ENCODE results near the gene DNAJC10. TPM values are rescaled to one million over a fixed set of nuclear protein-coding genes. Genes with fewer than 3 reads are reported as not detected.
"Not testable (repeated sequence)": the region's sequence is repeated elsewhere in the genome, so short reads cannot be mapped to it uniquely, and the experiment has no call there.

DNAJC10 gene
- total RNA-seq, 1 donor from 2014 or later, result 26.0 TPM

- Histone ChIP-seq H3K4me1 (no peaks in the 10 kb centered on the region), H3K4me3 (no peak overlapping the region), H3K9me3 (no peaks in the 10 kb centered on the region), H3K27me3 (no peaks in the 10 kb centered on the region), H3K36me3 (peaks cover 20 to 35% of the 10 kb centered on the region in 2 donors), H3K27ac (no peak overlapping the region)
- TF ChIP-seq, protein P1, sequence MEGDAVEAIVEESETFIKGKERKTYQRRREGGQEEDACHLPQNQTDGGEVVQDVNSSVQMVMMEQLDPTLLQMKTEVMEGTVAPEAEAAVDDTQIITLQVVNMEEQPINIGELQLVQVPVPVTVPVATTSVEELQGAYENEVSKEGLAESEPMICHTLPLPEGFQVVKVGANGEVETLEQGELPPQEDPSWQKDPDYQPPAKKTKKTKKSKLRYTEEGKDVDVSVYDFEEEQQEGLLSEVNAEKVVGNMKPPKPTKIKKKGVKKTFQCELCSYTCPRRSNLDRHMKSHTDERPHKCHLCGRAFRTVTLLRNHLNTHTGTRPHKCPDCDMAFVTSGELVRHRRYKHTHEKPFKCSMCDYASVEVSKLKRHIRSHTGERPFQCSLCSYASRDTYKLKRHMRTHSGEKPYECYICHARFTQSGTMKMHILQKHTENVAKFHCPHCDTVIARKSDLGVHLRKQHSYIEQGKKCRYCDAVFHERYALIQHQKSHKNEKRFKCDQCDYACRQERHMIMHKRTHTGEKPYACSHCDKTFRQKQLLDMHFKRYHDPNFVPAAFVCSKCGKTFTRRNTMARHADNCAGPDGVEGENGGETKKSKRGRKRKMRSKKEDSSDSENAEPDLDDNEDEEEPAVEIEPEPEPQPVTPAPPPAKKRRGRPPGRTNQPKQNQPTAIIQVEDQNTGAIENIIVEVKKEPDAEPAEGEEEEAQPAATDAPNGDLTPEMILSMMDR (IDR thresholded peaks at IDR 0.05), result no peak
- intact Hi-C loops (cut with DNase I), result no loop called here
- DNase-seq (ENCODE audit: low spot score in 2 of 2), result no peak
Observed at GRCh38 chr2:182733572-182733971, 17.5 kb downstream of the DNAJC10 start.

GRCh38 chr2:182736856-182737255 is 20.8 kb downstream of the DNAJC10 start:
- H3K27ac ChIP-seq; H3K9me3 ChIP-seq; intact Hi-C loops (cut with DNase I); H3K4me1 ChIP-seq; DNase-seq (ENCODE audit: low spot score in 2 of 2); H3K4me3 ChIP-seq; H3K27me3 ChIP-seq: not testable (repeated sequence)
- H3K36me3 ChIP-seq, result peaks cover 24 to 39% of the 10 kb centered on the region in 2 donors

DNA sequence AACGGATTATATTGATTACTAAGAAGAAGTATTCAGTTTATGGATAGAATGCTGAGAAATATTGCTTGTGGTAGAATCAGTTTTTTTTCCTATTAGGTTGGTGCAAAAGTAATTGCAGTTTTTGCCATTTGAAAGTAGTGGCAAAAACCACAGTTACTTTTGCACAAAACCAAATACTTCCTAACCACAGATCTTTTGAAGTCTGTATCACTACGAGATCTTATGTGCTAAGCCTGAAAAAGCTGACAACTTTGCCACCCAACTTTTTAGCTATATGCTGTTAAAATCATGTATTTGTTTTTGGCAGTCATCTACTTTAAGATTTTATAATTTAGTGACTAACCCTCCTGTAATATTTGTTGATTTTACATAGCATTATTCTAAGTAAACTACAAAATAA is 24.6 kb downstream of the DNAJC10 start:
- no peak overlapping the region for H3K4me3 ChIP-seq
- H3K9me3 ChIP-seq, result no peaks in the 10 kb centered on the region
- H3K27ac ChIP-seq, result no peak overlapping the region
- no peak for DNase-seq (ENCODE audit: low spot score in 2 of 2)
- no peaks in the 10 kb centered on the region for H3K27me3 ChIP-seq
- TF ChIP-seq, protein P1 (IDR thresholded peaks at IDR 0.05), result no peak
- H3K4me1 ChIP-seq, result no peaks in the 10 kb centered on the region
- H3K36me3 ChIP-seq, result peaks cover 48 to 77% of the 10 kb centered on the region in 2 donors
- intact Hi-C loops (cut with DNase I), result no loop called here

GRCh38 chr2:182741620-182742019 is 25.6 kb downstream of the DNAJC10 start:
- Histone ChIP-seq H3K36me3 (peaks cover 46 to 75% of the 10 kb centered on the region in 2 donors), H3K4me3 (no peak overlapping the region), H3K9me3 (no peaks in the 10 kb centered on the region), H3K27me3 (no peaks in the 10 kb centered on the region), H3K4me1 (no peaks in the 10 kb centered on the region), H3K27ac (no peak overlapping the region)
- intact Hi-C loops (cut with DNase I), result no loop called here
- no peak for DNase-seq (ENCODE audit: low spot score in 2 of 2)
- TF ChIP-seq, protein P1 (IDR thresholded peaks at IDR 0.05), result no peak

- intact Hi-C loops (cut with DNase I), result no loop called here
- TF ChIP-seq, protein P1 (IDR thresholded peaks at IDR 0.05), result no peak
- no peaks in the 10 kb centered on the region for H3K4me1 ChIP-seq
- no peaks in the 10 kb centered on the region for H3K9me3 ChIP-seq
- H3K4me3 ChIP-seq, result no peak overlapping the region
- no peak for DNase-seq (ENCODE audit: low spot score in 2 of 2)
- H3K27ac ChIP-seq, result no peak overlapping the region
- no peaks in the 10 kb centered on the region for H3K27me3 ChIP-seq
- peaks cover 28 to 58% of the 10 kb centered on the region in 2 donors for H3K36me3 ChIP-seq
Observed at GRCh38 chr2:182744490-182744889, 28.4 kb downstream of the DNAJC10 start.

GRCh38 chr2:182745061-182745460 is 29.0 kb downstream of the DNAJC10 start:
- Histone ChIP-seq H3K36me3 (peaks cover 27 to 63% of the 10 kb centered on the region in 2 donors), H3K9me3 (no peaks in the 10 kb centered on the region)

GRCh38 chr2:182745894-182746293 is 29.8 kb downstream of the DNAJC10 start:
- H3K27me3 ChIP-seq; H3K4me1 ChIP-seq; DNase-seq (ENCODE audit: low spot score in 2 of 2); intact Hi-C loops (cut with DNase I); H3K9me3 ChIP-seq; H3K27ac ChIP-seq; H3K4me3 ChIP-seq: not testable (repeated sequence)
- H3K36me3 ChIP-seq, result peaks cover 27 to 64% of the 10 kb centered on the region in 2 donors

More at GRCh38 chr2:182745061-182745460, 29.0 kb downstream of the DNAJC10 start:
- H3K4me1 ChIP-seq, result no peaks in the 10 kb centered on the region
- H3K27me3 ChIP-seq, result no peaks in the 10 kb centered on the region
- TF ChIP-seq, protein P1 (IDR thresholded peaks at IDR 0.05), result no peak
- intact Hi-C loops (cut with DNase I), result no loop called here
- no peak for DNase-seq (ENCODE audit: low spot score in 2 of 2)
- H3K27ac ChIP-seq, result no peak overlapping the region
- no peak overlapping the region for H3K4me3 ChIP-seq
